GM15510 (cell line): ENCODE results near the gene C1QTNF8.

Source experiments
- POLR2A ChIP-seq: IDR thresholded peaks from 3 replicates; pipeline ENCODE4 v1.6.1; 2011; ENCODE audit warnings: borderline replicate concordance; ENCODE audit not compliant: insufficient read length; ENCODE audit errors: extremely low read depth

C1QTNF8 gene

GRCh38 chr16:1081734-1082265 is 14.2 kb downstream of the C1QTNF8 start:
- TF ChIP-seq POLR2A: no peak

GRCh38 chr16:1080801-1081733 is 15.0 kb downstream of the C1QTNF8 start:
- no peak for TF ChIP-seq POLR2A

GRCh38 chr16:1079786-1080525 is 16.1 kb downstream of the C1QTNF8 start:
- TF ChIP-seq POLR2A: no peak

- no peak for TF ChIP-seq POLR2A
Observed at GRCh38 chr16:1079341-1079740, 16.7 kb downstream of the C1QTNF8 start.

DNA sequence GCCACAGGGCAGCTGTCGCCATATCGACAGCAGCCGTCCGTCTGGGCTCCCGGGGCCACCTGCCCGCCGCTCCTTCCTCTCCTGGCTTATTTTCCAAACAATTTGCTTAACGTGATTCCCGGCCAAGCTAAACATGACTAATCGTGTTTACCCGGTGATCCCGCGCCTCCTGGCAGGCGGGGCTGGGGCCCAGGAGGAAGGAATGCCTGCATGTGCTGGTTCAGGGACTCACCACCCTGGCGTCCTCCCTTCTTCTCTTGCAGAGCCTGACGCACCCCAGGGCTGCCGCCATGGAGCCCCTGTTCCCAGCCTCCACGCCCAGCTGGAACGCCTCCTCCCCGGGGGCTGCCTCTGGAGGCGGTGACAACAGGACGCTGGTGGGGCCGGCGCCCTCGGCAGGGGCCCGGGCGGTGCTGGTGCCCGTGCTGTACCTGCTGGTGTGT is 17.4 kb downstream of the C1QTNF8 start:
- no peak for TF ChIP-seq POLR2A

DNA sequence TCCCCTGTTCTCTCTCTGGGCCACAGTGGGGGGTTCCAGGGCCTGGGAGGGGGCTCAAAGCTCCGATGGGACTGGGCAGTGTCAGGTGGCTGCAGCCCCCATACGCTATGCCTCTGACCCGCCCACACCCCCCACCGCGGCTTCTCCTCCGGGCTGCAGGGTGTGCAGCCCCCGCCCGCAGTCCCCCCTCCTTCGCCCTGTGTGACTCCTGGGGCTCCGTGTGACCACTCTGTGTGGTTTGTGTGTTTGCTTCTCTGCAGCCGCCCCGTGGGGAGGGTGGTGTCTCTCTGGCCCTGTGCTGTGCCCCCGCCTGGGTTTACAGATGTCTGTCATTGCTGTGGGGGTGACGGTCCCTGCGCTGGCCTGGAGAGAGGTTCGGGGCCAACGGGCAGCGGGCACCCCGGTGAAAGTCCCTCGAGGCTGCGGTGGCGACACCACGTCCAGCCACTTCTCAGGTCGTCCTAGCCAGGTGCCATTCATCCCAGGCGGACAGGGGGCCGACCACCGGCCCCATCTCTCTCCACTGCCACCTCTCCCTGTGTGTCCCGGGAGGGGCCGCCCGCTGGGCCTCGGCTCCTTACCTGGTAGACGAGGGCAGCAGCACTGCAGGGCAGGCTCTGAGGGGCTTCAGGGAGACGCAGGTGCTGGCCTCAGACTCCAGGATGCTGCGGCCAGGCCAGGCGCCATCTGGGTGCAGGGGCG is 18.0 kb downstream of the C1QTNF8 start:
- no peak for TF ChIP-seq POLR2A

GRCh38 chr16:1076801-1077576 is 19.1 kb downstream of the C1QTNF8 start:
- TF ChIP-seq POLR2A: no peak

DNA sequence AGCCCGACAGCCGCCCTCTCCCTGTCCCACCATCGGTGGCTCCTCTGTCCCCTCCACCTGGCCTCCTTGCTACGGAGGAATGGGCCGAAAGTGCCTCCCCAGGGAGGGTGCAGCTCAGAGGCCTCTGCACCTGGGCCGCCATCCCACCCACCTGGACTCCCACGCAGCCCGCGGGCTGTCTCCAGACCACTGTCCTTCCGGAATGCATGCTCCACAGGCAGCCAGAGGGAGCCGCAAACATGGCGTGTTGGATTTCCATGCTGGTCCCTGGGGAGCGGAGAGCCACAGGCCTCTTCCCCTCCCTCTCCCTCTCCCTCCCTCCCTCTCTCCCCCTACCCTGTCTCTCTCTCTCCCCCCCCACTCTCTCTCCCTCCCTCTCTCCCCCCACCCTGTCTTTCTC is 20.5 kb downstream of the C1QTNF8 start:
- no peak for TF ChIP-seq POLR2A

- no peak for TF ChIP-seq POLR2A
Observed at GRCh38 chr16:1074379-1074649, 21.7 kb downstream of the C1QTNF8 start.

DNA sequence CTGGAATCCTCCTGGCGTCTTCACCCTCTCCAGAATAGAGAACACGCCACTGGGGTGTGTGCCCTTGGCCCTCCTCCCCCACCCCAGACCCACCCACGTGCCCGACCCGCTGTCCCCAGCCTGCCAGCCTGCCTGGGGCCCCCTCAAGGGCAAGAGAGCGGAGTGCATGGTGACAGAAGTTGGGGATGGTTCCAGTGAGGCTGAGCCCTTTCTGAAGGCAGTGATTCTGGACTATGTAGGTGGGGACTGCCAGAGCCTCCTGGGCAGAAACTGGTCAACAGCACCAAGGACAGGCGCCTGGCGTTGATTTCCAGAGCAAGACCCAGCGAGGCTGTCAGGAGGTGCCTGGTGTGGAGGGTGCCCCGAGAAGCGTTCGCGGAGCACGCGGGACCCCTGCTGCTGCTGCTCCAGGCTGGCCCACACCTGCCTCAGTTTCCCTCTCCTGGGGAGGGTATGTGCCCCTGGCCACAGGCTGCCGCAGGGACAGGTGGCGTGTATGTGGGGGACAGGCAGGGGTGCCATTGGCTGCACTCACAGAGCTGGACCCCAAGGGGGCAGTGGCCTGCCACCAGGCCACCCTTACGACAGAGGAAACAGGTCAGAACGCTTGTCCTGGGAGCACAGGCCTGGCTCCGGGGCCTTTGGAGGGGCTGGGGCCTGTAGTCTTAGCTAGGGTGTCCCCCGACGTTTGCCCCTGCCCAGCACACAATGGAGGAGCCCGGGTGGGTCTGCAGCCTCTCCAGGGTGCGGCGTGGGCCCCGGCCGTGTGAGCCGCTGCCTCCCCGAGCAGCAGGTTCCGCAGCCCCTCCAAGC is 22.3 kb downstream of the C1QTNF8 start:
- TF ChIP-seq POLR2A: no peak

DNA sequence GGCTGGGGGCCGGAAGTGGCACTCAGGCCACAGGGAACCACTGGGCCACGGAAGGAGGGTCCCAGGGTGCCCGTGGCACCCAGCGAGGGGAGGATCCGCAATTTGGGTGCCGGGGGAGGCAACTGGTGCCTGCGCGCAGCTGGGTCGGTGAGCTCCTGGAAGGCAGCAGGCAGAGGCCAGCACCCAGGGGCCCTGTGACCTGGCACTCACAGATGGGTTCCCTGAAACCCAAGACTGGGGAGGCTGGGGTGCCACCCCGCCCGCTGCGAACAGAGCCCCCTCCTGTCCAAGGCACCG is 22.8 kb downstream of the C1QTNF8 start:
- no peak for TF ChIP-seq POLR2A

GRCh38 chr16:1072526-1073261 is 23.4 kb downstream of the C1QTNF8 start, which contains the start of gene SSTR5:
Gene SSTR5 (plus strand): TSS chr16:1072747. CDS start chr16:1078869, 6,122 bp downstream.
- TF ChIP-seq POLR2A: no peak

- TF ChIP-seq POLR2A: no peak
Observed at GRCh38 chr16:1071561-1072225, 24.4 kb downstream of the C1QTNF8 start.

GRCh38 chr16:1070864-1071408 is 25.1 kb downstream of the C1QTNF8 start:
- no peak for TF ChIP-seq POLR2A
